ENCODE data around the gene JSRP1.
A peak's percentile ranks its signal among the peaks of the same experiment; 100 is the strongest.

Gene JSRP1

GRCh38 chr19:2239771-2240770 is 16.1 kb downstream of the JSRP1 start:
- Histone ChIP-seq H3K36me3 (peaks cover 46% of the 10 kb centered on the region), H3K9me3 (no peaks in the 10 kb centered on the region), H3K4me2 (peak overlapping the region; percentile 98), H4K20me1 (peaks cover 89% of the 10 kb centered on the region), H3K9ac (peak overlapping the region; percentile 98), H3K4me1 (peaks cover 69% of the 10 kb centered on the region), H3K27me3 (no peaks in the 10 kb centered on the region), H3K27ac (peak overlapping the region; percentile 88), H3K4me3 (peak overlapping the region; percentile 97)
- TF ChIP-seq Cebpa-rat (IDR thresholded peaks at IDR 0.05), result no peak

GRCh38 chr19:2239173-2239572 is 17.0 kb downstream of the JSRP1 start:
- H3K36me3 ChIP-seq, result peaks cover 43% of the 10 kb centered on the region
- H3K4me1 ChIP-seq, result peaks cover 78% of the 10 kb centered on the region
- no peaks in the 10 kb centered on the region for H3K9me3 ChIP-seq
- peak overlapping the region; percentile 97 for H3K4me3 ChIP-seq
- no peak for TF ChIP-seq Cebpa-rat (IDR thresholded peaks at IDR 0.05)
- peak overlapping the region; percentile 98 for H3K4me2 ChIP-seq
- no peaks in the 10 kb centered on the region for H3K27me3 ChIP-seq
- peak overlapping the region; percentile 98 for H3K9ac ChIP-seq
- peak overlapping the region; percentile 88 for H3K27ac ChIP-seq
- peaks cover 89% of the 10 kb centered on the region for H4K20me1 ChIP-seq

GRCh38 chr19:2237869-2238153 is 18.4 kb downstream of the JSRP1 start:
- Histone ChIP-seq H3K4me1 (peaks cover 80% of the 10 kb centered on the region), H3K27ac (peak overlapping the region; percentile 99), H3K4me2 (peak overlapping the region; percentile 98), H3K36me3 (peaks cover 43% of the 10 kb centered on the region), H4K20me1 (peaks cover 89% of the 10 kb centered on the region), H3K27me3 (no peaks in the 10 kb centered on the region), H3K9me3 (no peaks in the 10 kb centered on the region), H3K9ac (peak overlapping the region; percentile 98), H3K4me3 (peak overlapping the region; percentile 97)
- no peak for TF ChIP-seq Cebpa-rat (IDR thresholded peaks at IDR 0.05)

- H3K9ac ChIP-seq, result peak overlapping the region; percentile 98
- H4K20me1 ChIP-seq, result peaks cover 89% of the 10 kb centered on the region
- H3K27me3 ChIP-seq, result no peaks in the 10 kb centered on the region
- H3K36me3 ChIP-seq, result peaks cover 43% of the 10 kb centered on the region
- peak overlapping the region; percentile 99 for H3K27ac ChIP-seq
- TF ChIP-seq Cebpa-rat (IDR thresholded peaks at IDR 0.05), result no peak
- H3K4me3 ChIP-seq, result peak overlapping the region; percentile 97
- H3K4me1 ChIP-seq, result peaks cover 80% of the 10 kb centered on the region
- H3K4me2 ChIP-seq, result peak overlapping the region; percentile 98
- no peaks in the 10 kb centered on the region for H3K9me3 ChIP-seq
These were observed 19.0 kb downstream of the JSRP1 start for GRCh38 chr19:2237051-2237868.

GRCh38 chr19:2236314-2237050 is 19.7 kb downstream of the JSRP1 start, which contains the start of the genes PLEKHJ1 and SF3A2:
Gene PLEKHJ1 (minus strand): TSS chr19:2236329. CDS start chr19:2236248, 81 bp downstream.
Gene SF3A2 (plus strand): TSS chr19:2236824. CDS start chr19:2243419, 6,595 bp downstream.
- H3K4me3 ChIP-seq, result peak within 1 kb of the TSS; percentile 97
- peaks cover 80% of the 10 kb centered on the region for H3K4me1 ChIP-seq
- H3K36me3 ChIP-seq, result peaks cover 43% of the 10 kb centered on the region
- H3K27ac ChIP-seq, result peak within 1 kb of the TSS; percentile 99
- peak within 1 kb of the TSS; percentile 98 for H3K9ac ChIP-seq
- peaks cover 89% of the 10 kb centered on the region for H4K20me1 ChIP-seq
- no peaks in the 10 kb centered on the region for H3K27me3 ChIP-seq
- TF ChIP-seq Cebpa-rat (IDR thresholded peaks at IDR 0.05), result no peak
- no peaks in the 10 kb centered on the region for H3K9me3 ChIP-seq
- H3K4me2 ChIP-seq, result peak within 1 kb of the TSS; percentile 98

GRCh38 chr19:2236064-2236313 is 20.2 kb downstream of the JSRP1 start:
- H3K27me3 ChIP-seq, result no peaks in the 10 kb centered on the region
- H3K9ac ChIP-seq, result peak overlapping the region; percentile 98
- peaks cover 80% of the 10 kb centered on the region for H3K4me1 ChIP-seq
- H3K27ac ChIP-seq, result peak overlapping the region; percentile 99
- peaks cover 89% of the 10 kb centered on the region for H4K20me1 ChIP-seq
- H3K4me3 ChIP-seq, result peak overlapping the region; percentile 97
- H3K4me2 ChIP-seq, result peak overlapping the region; percentile 96
- peaks cover 43% of the 10 kb centered on the region for H3K36me3 ChIP-seq
- TF ChIP-seq Cebpa-rat (IDR thresholded peaks at IDR 0.05), result no peak
- no peaks in the 10 kb centered on the region for H3K9me3 ChIP-seq

GRCh38 chr19:2235381-2236063 is 20.7 kb downstream of the JSRP1 start:
- no peaks in the 10 kb centered on the region for H3K9me3 ChIP-seq
- peaks cover 80% of the 10 kb centered on the region for H3K4me1 ChIP-seq
- peaks cover 43% of the 10 kb centered on the region for H3K36me3 ChIP-seq
- H3K27me3 ChIP-seq, result no peaks in the 10 kb centered on the region
- H3K27ac ChIP-seq, result peak overlapping the region; percentile 99
- TF ChIP-seq Cebpa-rat (IDR thresholded peaks at IDR 0.05), result no peak
- peak overlapping the region; percentile 96 for H3K4me2 ChIP-seq
- peak overlapping the region; percentile 97 for H3K4me3 ChIP-seq
- H4K20me1 ChIP-seq, result peaks cover 89% of the 10 kb centered on the region
- peak overlapping the region; percentile 98 for H3K9ac ChIP-seq

GRCh38 chr19:2234996-2235380 is 21.2 kb downstream of the JSRP1 start:
- Histone ChIP-seq H3K9ac (peak overlapping the region; percentile 98), H3K4me3 (peak overlapping the region; percentile 97), H3K27ac (peak overlapping the region; percentile 99), H3K9me3 (no peaks in the 10 kb centered on the region), H3K27me3 (no peaks in the 10 kb centered on the region), H3K4me1 (peaks cover 80% of the 10 kb centered on the region), H3K36me3 (peaks cover 48% of the 10 kb centered on the region), H4K20me1 (peaks cover 89% of the 10 kb centered on the region), H3K4me2 (peak overlapping the region; percentile 96)
- TF ChIP-seq Cebpa-rat (IDR thresholded peaks at IDR 0.05), result no peak

Measured in BLaER1 (cell line).